K562 (cell line): ENCODE data around the gene KCNN3.

Source experiments
- CHD4 ChIP-seq: fragments of 200-600 bp; sonication (generic); IDR thresholded peaks from 3 replicates; pipeline ENCODE4 v1.6.1; 2012; ENCODE audit warnings: low read depth, mild to moderate bottlenecking, mixed read lengths, low read length, inconsistent platforms; ENCODE audit not compliant: insufficient read depth, insufficient replicate concordance, poor library complexity, severe bottlenecking
- ETS2 ChIP-seq: IDR thresholded peaks from 2 replicates; pipeline ENCODE4 v1.6.1; 2016; ENCODE audit warnings: borderline replicate concordance, missing genetic modification characterization, mild to moderate bottlenecking, moderate library complexity, missing compliant biosample characterization; ENCODE audit not compliant: poor library complexity, severe bottlenecking
- FOSL1 ChIP-seq: fragments of 200-800 bp; sonication (Bioruptor generic); conservative IDR thresholded peaks from 2 replicates; pipeline ENCODE4 v1.6.1; 2016; ENCODE audit warnings: missing genetic modification characterization, missing compliant biosample characterization
- NFYB ChIP-seq: IDR thresholded peaks from 2 replicates; pipeline ENCODE4 v1.6.1; 2011; ENCODE audit warnings: mild to moderate bottlenecking, moderate library complexity; ENCODE audit not compliant: insufficient read length; ENCODE audit errors: extremely low read depth
- NR3C1 ChIP-seq: sonication (generic); formaldehyde crosslinking; IDR thresholded peaks from 2 replicates; pipeline ENCODE4 v1.8.1; 2022; ENCODE audit warnings: missing genetic modification reagents
- NUFIP1 ChIP-seq: fragments of 450-650 bp; IDR thresholded peaks from 2 replicates; pipeline ENCODE4 v1.6.1; 2018; ENCODE audit not compliant: partially characterized antibody
- POLR2A ChIP-seq: fragments of 450-650 bp; conservative IDR thresholded peaks from 2 replicates; pipeline ENCODE4 v1.6.1; 2016
- RAD21 ChIP-seq, 2 experiments: fragments of 250-450 bp in 1 of 2; fragments of 450-650 bp in 1 of 2; sonication (Bioruptor Pico) in 1 of 2; formaldehyde crosslinking in 1 of 2; IDR thresholded peaks in 1 of 2; conservative IDR thresholded peaks in 1 of 2; 2 replicates each; pipeline versions ENCODE4 v1.4.0 to v1.8.0; 2020 to 2022; ENCODE audit warnings: mild to moderate bottlenecking in 2 of 2, moderate library complexity in 1 of 2
- RBM34 ChIP-seq: fragments of 200-400 bp; formaldehyde crosslinking; IDR thresholded peaks from 2 replicates; pipeline ENCODE4 v1.6.1; 2018; ENCODE audit warnings: low read length, borderline replicate concordance; ENCODE audit not compliant: insufficient read depth
- SMAD4 ChIP-seq: fragments of 250-450 bp; sonication (Bioruptor Pico); conservative IDR thresholded peaks from 2 replicates; pipeline ENCODE4 v1.8.0; 2021; ENCODE audit warnings: inconsistent platforms, mild to moderate bottlenecking, moderate library complexity
- TAF1 ChIP-seq: IDR thresholded peaks from 2 replicates; pipeline ENCODE4 v1.6.1; 2011; ENCODE audit warnings: mild to moderate bottlenecking, low read length, moderate library complexity; ENCODE audit not compliant: insufficient read depth, control insufficient read depth, severe bottlenecking; ENCODE audit errors: extremely low read depth
- UBTF ChIP-seq, 2 experiments: IDR thresholded peaks; 2 replicates each; pipeline ENCODE4 v1.6.1; 2012; ENCODE audit warnings: improper control_type of control experiment in 2 of 2, low read depth in 2 of 2, low read length in 2 of 2, borderline replicate concordance in 1 of 2

GRCh38 chr1:154884869-154885701 lies 15.0 kb upstream of the KCNN3 start:
- no peak for TF ChIP-seq RBM34
- TF ChIP-seq NR3C1 (CRISPR knock-in tag), result no peak
- TF ChIP-seq CHD4, result no peak
- no peak for TF ChIP-seq TAF1
- no peak for TF ChIP-seq UBTF (IDR thresholded peaks at IDR 0.05; ENCODE audit: borderline replicate concordance in 1 of 2, low read depth in 2 of 2, low read length in 2 of 2)
- TF ChIP-seq ETS2, result no peak
- no peak for TF ChIP-seq RAD21 (CRISPR knock-in tag; conservative IDR thresholded peaks at IDR 0.05 in 1 of 2, IDR thresholded peaks at IDR 0.05 in 1 of 2)
- no peak for TF ChIP-seq NUFIP1
- no peak for TF ChIP-seq POLR2A
- TF ChIP-seq NFYB, result no peak
- TF ChIP-seq FOSL1 (tag), result no peak
- TF ChIP-seq SMAD4 (CRISPR knock-in tag), result no peak
